Endodermal cell (in vitro differentiated cells): Measurements from ENCODE around the gene ATP8B1. TPM values are rescaled to one million over a fixed set of nuclear protein-coding genes. Genes with fewer than 3 reads are reported as not detected.

Experiments
- DNase-seq: peaks from one replicate; pipeline ENCODE4 v3.0.0-alpha.2; 2017
- H3K27ac ChIP-seq: 2 replicates; pipeline ENCODE4 v1.5.1; 2013; ENCODE audit warnings: mild to moderate bottlenecking, low read depth, low read length, moderate library complexity
- H3K27me3 ChIP-seq: 2 replicates; pipeline ENCODE4 v1.6.1; 2013; ENCODE audit warnings: mild to moderate bottlenecking, low read length, moderate library complexity; ENCODE audit not compliant: insufficient read depth, control insufficient read depth, poor library complexity, severe bottlenecking
- H3K36me3 ChIP-seq: 2 replicates; pipeline ENCODE4 v1.7.0; 2013; ENCODE audit warnings: mild to moderate bottlenecking, low read length, moderate library complexity; ENCODE audit not compliant: control insufficient read depth, insufficient read depth
- H3K4me1 ChIP-seq: one replicate; pipeline ENCODE4 v1.7.0; 2013; ENCODE audit warnings: low read length; ENCODE audit not compliant: control insufficient read depth, insufficient read depth
- H3K4me3 ChIP-seq: 2 replicates; pipeline ENCODE4 v1.5.1; 2013; ENCODE audit warnings: mild to moderate bottlenecking, low read length, moderate library complexity
- H3K9ac ChIP-seq: 2 replicates; pipeline ENCODE4 v1.6.1; 2013; ENCODE audit warnings: mild to moderate bottlenecking, low read length, moderate library complexity; ENCODE audit not compliant: poor library complexity, severe bottlenecking; ENCODE audit errors: extremely low read depth
- H3K9me3 ChIP-seq: 2 replicates; pipeline ENCODE4 v1.6.1; 2013; ENCODE audit warnings: mild to moderate bottlenecking, low read length, moderate library complexity; ENCODE audit not compliant: control insufficient read depth
- H3K27ac Mint-ChIP-seq: 2 replicates; pipeline ENCODE4 v1.8.0; 2020; ENCODE audit warnings: mixed read lengths
- H3K27me3 Mint-ChIP-seq: 2 replicates; pipeline ENCODE4 v1.8.0; 2021; ENCODE audit warnings: mild to moderate bottlenecking, mixed read lengths; ENCODE audit not compliant: insufficient read depth
- H3K36me3 Mint-ChIP-seq: 2 replicates; pipeline ENCODE4 v1.8.0; 2020; ENCODE audit warnings: low read depth, mixed read lengths
- H3K4me1 Mint-ChIP-seq: 2 replicates; pipeline ENCODE4 v1.8.0; 2020; ENCODE audit warnings: mixed read lengths
- H3K4me3 Mint-ChIP-seq: 2 replicates; pipeline ENCODE4 v1.8.0; 2020; ENCODE audit warnings: mild to moderate bottlenecking, moderate library complexity, mixed read lengths
- H3K9me3 Mint-ChIP-seq: 2 replicates; pipeline ENCODE4 v1.8.0; 2020; ENCODE audit warnings: mild to moderate bottlenecking, mixed read lengths
- CTCF ChIP-seq: fragments of 200-600 bp; sonication (generic); conservative IDR thresholded peaks from 2 replicates; pipeline ENCODE4 v1.5.0; 2021; ENCODE audit warnings: antibody characterized with exemption, mild to moderate bottlenecking
- WGBS, 2 experiments: methylation state at CpG; one replicate each; pipeline versions ENCODE4 v1.1.5 to v1.1.7; 2013; ENCODE audit warnings: missing lambda C conversion rate in 2 of 2, mixed read lengths in 1 of 2; ENCODE audit not compliant: insufficient coverage in 1 of 2, insufficient read length in 1 of 2; 5-methylcytosine and 5-hydroxymethylcytosine counted together
- total RNA-seq, 2 donors: library from RNA; stranded (reverse); fragmentation: NEBNext Ultra II Directional in 1 of 2; extraction: Animal tissue kit (Norgen Biotek cat#: 25700) in 1 of 2; gene quantifications; 2 replicates in 1 of 2; 3 replicates in 1 of 2; pipeline ENCODE4 v1.2.1, GENCODE V29; 2021

ATP8B1 gene
- total RNA-seq, 2 donors from 2014 or later, result 1.7 to 13.5 TPM

- Histone ChIP-seq H3K9ac (no peak overlapping the region), H3K4me1 (no peaks in the 10 kb centered on the region), H3K27ac (no peak overlapping the region), H3K9me3 (no peaks in the 10 kb centered on the region), H3K4me3 (no peak overlapping the region), H3K36me3 (no peaks in the 10 kb centered on the region), H3K27me3 (no peaks in the 10 kb centered on the region)
- DNase-seq, result no peak
- 93 to 95% methylated on average over 12 of the region's 12 CpGs for WGBS, 2 experiments
- peaks cover 5% of the 10 kb centered on the region for H3K4me1 Mint-ChIP-seq
- no peak overlapping the region for H3K4me3 Mint-ChIP-seq
- peaks cover under 1% of the 10 kb centered on the region for H3K27me3 Mint-ChIP-seq
- no peaks in the 10 kb centered on the region for H3K36me3 Mint-ChIP-seq
- no peaks in the 10 kb centered on the region for H3K9me3 Mint-ChIP-seq
- no peak overlapping the region for H3K27ac Mint-ChIP-seq
- TF ChIP-seq CTCF, result no peak
Observed at GRCh38 chr18:57837917-57838548, 34.9 kb upstream of the ATP8B1 start.

- Mint-ChIP-seq H3K27ac (no peak overlapping the region), H3K4me1 (peaks cover 5% of the 10 kb centered on the region), H3K36me3 (no peaks in the 10 kb centered on the region), H3K9me3 (peaks cover 8% of the 10 kb centered on the region), H3K27me3 (no peaks in the 10 kb centered on the region), H3K4me3 (no peak overlapping the region)
- peaks cover 6% of the 10 kb centered on the region for H3K9me3 ChIP-seq
- H3K4me1 ChIP-seq, result no peaks in the 10 kb centered on the region
- no peak for DNase-seq
- no peaks in the 10 kb centered on the region for H3K27me3 ChIP-seq
- no peaks in the 10 kb centered on the region for H3K36me3 ChIP-seq
- H3K27ac ChIP-seq, result no peak overlapping the region
- no peak overlapping the region for H3K9ac ChIP-seq
- 93 to 95% methylated on average over 2 to 3 of the region's 3 CpGs for WGBS, 2 experiments
- no peak overlapping the region for H3K4me3 ChIP-seq
- no peak for TF ChIP-seq CTCF
Observed at GRCh38 chr18:57836557-57836956, 33.4 kb upstream of the ATP8B1 start.

GRCh38 chr18:57835904-57836303, 32.8 kb upstream of the ATP8B1 start:
- Mint-ChIP-seq H3K27ac (no peak overlapping the region), H3K4me3 (no peak overlapping the region), H3K36me3 (no peaks in the 10 kb centered on the region), H3K4me1 (peaks cover 5% of the 10 kb centered on the region), H3K27me3 (no peaks in the 10 kb centered on the region), H3K9me3 (peaks cover 11% of the 10 kb centered on the region)
- WGBS, 2 experiments, result 81 to 100% methylated on average over 1 of the region's 2 CpGs
- Histone ChIP-seq H3K4me1 (no peaks in the 10 kb centered on the region), H3K27ac (no peak overlapping the region), H3K9me3 (peaks cover 6% of the 10 kb centered on the region), H3K27me3 (no peaks in the 10 kb centered on the region), H3K36me3 (no peaks in the 10 kb centered on the region), H3K9ac (no peak overlapping the region), H3K4me3 (no peak overlapping the region)
- no peak for DNase-seq
- TF ChIP-seq CTCF, result no peak
